ENCODE results near the gene PARVB. TPM values are rescaled to one million over a fixed set of nuclear protein-coding genes. Genes with fewer than 3 reads are reported as not detected.

The PARVB gene
- total RNA-seq, 1 donor, result 29.3 TPM

DNA sequence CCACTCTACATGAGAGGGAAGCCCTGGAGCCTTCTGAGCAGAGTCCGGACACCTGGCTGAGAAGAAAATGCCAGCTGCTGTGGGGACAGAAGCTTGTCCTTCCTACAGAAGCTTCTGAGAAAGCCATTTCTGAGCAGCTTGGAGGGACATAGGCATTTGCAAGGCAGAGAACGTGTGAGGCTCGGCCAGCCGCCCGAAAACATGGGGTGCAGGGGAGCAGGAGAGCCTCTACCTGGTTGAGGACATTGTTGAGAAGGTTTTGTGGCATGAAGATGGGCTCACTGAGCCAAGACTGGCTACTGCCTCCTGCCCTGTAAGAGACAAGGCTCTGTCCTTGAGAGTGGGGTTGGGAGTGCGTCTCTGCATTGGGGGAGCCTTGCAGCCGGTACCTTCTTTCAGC lies 43.5 kb upstream of the PARVB start:
- Histone ChIP-seq H3K79me2 (ENCODE audit: insufficient read depth, low read length) (no peaks in the 10 kb centered on the region), H3K4me1 (ENCODE audit: insufficient read depth, low read length) (no peaks in the 10 kb centered on the region), H3K4me3 (ENCODE audit: insufficient read depth, low read length) (no peak overlapping the region), H3K9me3 (ENCODE audit: low read depth, low read length) (no peaks in the 10 kb centered on the region), H3K4me2 (ENCODE audit: insufficient read depth, low read length) (no peak overlapping the region), H2AFZ (ENCODE audit: low read length) (no peak overlapping the region), H4K20me1 (ENCODE audit: insufficient read depth, low read length) (no peaks in the 10 kb centered on the region), H3K36me3 (ENCODE audit: insufficient read depth, low read length) (peaks cover 78% of the 10 kb centered on the region), H3K27ac (ENCODE audit: low read depth, low read length) (no peak overlapping the region), H3K27me3 (ENCODE audit: insufficient read depth, low read length) (no peaks in the 10 kb centered on the region)
- TF ChIP-seq CTCF (IDR thresholded peaks at IDR 0.05; ENCODE audit: extremely low read depth, low read depth, low read length), result no peak
- no peak for DNase-seq (ENCODE audit: insufficient read length, low spot score, missing footprints)

DNA sequence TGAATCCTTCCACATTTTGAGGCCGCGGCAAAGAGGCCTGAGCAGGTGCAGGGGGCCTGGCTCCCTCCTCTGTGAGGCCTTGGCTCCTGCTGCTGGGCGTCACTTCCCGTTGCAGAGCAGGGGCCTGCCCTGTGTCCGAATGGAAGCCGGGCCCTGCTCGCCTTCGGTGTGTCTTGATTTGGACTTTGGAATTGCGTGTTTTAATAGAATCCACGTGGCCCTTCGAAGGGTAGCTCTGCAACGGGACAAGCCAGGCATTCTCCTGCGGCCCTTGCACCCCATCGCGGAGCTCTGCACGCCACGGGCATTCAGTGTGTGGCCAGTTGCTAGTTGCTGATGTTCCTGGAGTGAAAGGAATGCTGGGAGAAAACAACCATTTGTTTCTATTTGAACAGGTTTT lies 43.1 kb upstream of the PARVB start:
- H2AFZ ChIP-seq (ENCODE audit: low read length), result no peak overlapping the region
- no peak overlapping the region for H3K27ac ChIP-seq (ENCODE audit: low read depth, low read length)
- no peaks in the 10 kb centered on the region for H3K4me1 ChIP-seq (ENCODE audit: insufficient read depth, low read length)
- no peak for TF ChIP-seq CTCF (IDR thresholded peaks at IDR 0.05; ENCODE audit: extremely low read depth, low read depth, low read length)
- H3K4me2 ChIP-seq (ENCODE audit: insufficient read depth, low read length), result no peak overlapping the region
- H3K27me3 ChIP-seq (ENCODE audit: insufficient read depth, low read length), result no peaks in the 10 kb centered on the region
- H3K79me2 ChIP-seq (ENCODE audit: insufficient read depth, low read length), result no peaks in the 10 kb centered on the region
- peaks cover 78% of the 10 kb centered on the region for H3K36me3 ChIP-seq (ENCODE audit: insufficient read depth, low read length)
- no peaks in the 10 kb centered on the region for H4K20me1 ChIP-seq (ENCODE audit: insufficient read depth, low read length)
- DNase-seq (ENCODE audit: insufficient read length, low spot score, missing footprints), result no peak
- H3K4me3 ChIP-seq (ENCODE audit: insufficient read depth, low read length), result no peak overlapping the region
- no peaks in the 10 kb centered on the region for H3K9me3 ChIP-seq (ENCODE audit: low read depth, low read length)

DNA sequence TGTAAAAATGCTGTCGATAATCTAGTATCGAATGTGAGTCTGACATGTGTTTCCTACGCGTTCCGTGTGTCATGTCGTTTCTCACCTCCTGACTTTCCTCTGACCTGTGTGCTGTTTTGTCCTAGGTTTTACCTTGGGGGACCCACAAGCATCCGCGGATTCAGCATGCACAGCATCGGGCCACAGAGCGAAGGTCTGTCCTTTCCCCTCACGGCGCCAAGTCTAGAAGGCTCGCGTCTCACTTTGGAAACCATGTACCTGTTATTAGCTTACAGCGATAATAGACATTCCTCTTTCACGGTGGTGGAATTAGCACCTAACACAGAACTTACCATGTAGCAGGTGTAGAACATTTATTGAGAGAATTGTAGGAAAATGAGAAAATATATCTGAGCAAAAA lies 40.3 kb upstream of the PARVB start:
- Histone ChIP-seq H3K4me2 (ENCODE audit: insufficient read depth, low read length) (no peak overlapping the region), H4K20me1 (ENCODE audit: insufficient read depth, low read length) (no peaks in the 10 kb centered on the region), H3K4me3 (ENCODE audit: insufficient read depth, low read length) (no peak overlapping the region), H3K79me2 (ENCODE audit: insufficient read depth, low read length) (no peaks in the 10 kb centered on the region), H3K36me3 (ENCODE audit: insufficient read depth, low read length) (peaks cover 77% of the 10 kb centered on the region), H3K27me3 (ENCODE audit: insufficient read depth, low read length) (no peaks in the 10 kb centered on the region), H3K27ac (ENCODE audit: low read depth, low read length) (no peak overlapping the region), H3K4me1 (ENCODE audit: insufficient read depth, low read length) (no peaks in the 10 kb centered on the region), H3K9me3 (ENCODE audit: low read depth, low read length) (no peaks in the 10 kb centered on the region), H2AFZ (ENCODE audit: low read length) (no peak overlapping the region)
- no peak for DNase-seq (ENCODE audit: insufficient read length, low spot score, missing footprints)
- no peak for TF ChIP-seq CTCF (IDR thresholded peaks at IDR 0.05; ENCODE audit: extremely low read depth, low read depth, low read length)

GRCh38 chr22:43985532-43985931 lies 38.6 kb upstream of the PARVB start:
- Histone ChIP-seq H3K36me3 (ENCODE audit: insufficient read depth, low read length) (peaks cover 75% of the 10 kb centered on the region), H4K20me1 (ENCODE audit: insufficient read depth, low read length) (no peaks in the 10 kb centered on the region), H3K27me3 (ENCODE audit: insufficient read depth, low read length) (no peaks in the 10 kb centered on the region), H3K27ac (ENCODE audit: low read depth, low read length) (no peak overlapping the region), H3K9me3 (ENCODE audit: low read depth, low read length) (no peaks in the 10 kb centered on the region), H3K4me2 (ENCODE audit: insufficient read depth, low read length) (no peak overlapping the region), H3K4me3 (ENCODE audit: insufficient read depth, low read length) (no peak overlapping the region), H3K79me2 (ENCODE audit: insufficient read depth, low read length) (no peaks in the 10 kb centered on the region), H2AFZ (ENCODE audit: low read length) (no peak overlapping the region), H3K4me1 (ENCODE audit: insufficient read depth, low read length) (no peaks in the 10 kb centered on the region)
- no peak for TF ChIP-seq CTCF (IDR thresholded peaks at IDR 0.05; ENCODE audit: extremely low read depth, low read depth, low read length)
- DNase-seq (ENCODE audit: insufficient read length, low spot score, missing footprints), result no peak

Measured in osteoblast (primary cell).